ENCODE results near the gene RNF149.

DNA sequence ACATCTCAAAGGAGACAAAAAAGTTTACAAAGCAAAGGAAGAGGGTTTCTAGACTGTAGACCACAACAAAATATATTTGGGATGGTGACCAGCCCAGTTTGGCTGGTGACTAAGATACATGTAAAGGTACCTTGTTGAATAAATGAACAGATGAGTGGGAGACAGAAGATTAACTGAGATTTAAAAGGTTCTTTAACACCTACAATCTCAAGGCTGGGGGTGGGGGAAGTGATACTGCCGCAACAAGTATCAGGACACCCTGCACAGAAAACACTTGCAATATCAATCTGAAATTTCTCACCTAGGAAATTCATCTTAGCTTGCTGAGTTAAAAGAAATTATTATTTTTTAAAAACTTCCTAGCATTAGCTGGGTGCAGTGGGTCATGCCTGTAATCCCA, 8.3 kb downstream of the RNF149 start:
- TF ChIP-seq RNF2 (IDR thresholded peaks at IDR 0.05) (no peak), BRD4 (IDR thresholded peaks at IDR 0.05) (no peak), ZNF143 (CRISPR knock-in tag; IDR thresholded peaks at IDR 0.05) (no peak), MYC (IDR thresholded peaks at IDR 0.05; ENCODE audit: low read depth, low read length) (no peak), MYC (CRISPR knock-in tag; IDR thresholded peaks at IDR 0.05; ENCODE audit: borderline replicate concordance, low read depth) (no peak), IRF2 (CRISPR knock-in tag; IDR thresholded peaks at IDR 0.05) (no peak), ZFP36 (IDR thresholded peaks at IDR 0.05; ENCODE audit: low read depth, low read length, partially characterized antibody) (no peak), SP2 (IDR thresholded peaks at IDR 0.05; ENCODE audit: extremely low read depth, low read depth, low read length, poor library complexity, severe bottlenecking) (no peak), ZFX (CRISPR knock-in tag; IDR thresholded peaks at IDR 0.05) (no peak)
- TF ChIP-seq, protein P1, sequence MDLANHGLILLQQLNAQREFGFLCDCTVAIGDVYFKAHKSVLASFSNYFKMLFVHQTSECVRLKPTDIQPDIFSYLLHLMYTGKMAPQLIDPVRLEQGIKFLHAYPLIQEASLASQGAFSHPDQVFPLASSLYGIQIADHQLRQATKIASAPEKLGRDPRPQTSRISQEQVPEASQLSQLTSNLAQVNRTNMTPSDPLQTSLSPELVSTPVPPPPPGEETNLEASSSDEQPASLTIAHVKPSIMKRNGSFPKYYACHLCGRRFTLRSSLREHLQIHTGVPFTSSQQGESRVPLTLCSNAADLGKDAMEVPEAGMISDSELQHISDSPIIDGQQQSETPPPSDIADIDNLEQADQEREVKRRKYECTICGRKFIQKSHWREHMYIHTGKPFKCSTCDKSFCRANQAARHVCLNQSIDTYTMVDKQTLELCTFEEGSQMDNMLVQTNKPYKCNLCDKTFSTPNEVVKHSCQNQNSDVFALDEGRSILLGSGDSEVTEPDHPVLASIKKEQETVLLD (IDR thresholded peaks at IDR 0.05), result no peak
- TF ChIP-seq, protein P2, sequence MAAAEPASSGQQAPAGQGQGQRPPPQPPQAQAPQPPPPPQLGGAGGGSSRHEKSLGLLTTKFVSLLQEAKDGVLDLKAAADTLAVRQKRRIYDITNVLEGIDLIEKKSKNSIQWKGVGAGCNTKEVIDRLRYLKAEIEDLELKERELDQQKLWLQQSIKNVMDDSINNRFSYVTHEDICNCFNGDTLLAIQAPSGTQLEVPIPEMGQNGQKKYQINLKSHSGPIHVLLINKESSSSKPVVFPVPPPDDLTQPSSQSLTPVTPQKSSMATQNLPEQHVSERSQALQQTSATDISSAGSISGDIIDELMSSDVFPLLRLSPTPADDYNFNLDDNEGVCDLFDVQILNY (CRISPR knock-in tag; IDR thresholded peaks at IDR 0.05), result no peak
- TF ChIP-seq, protein P3, sequence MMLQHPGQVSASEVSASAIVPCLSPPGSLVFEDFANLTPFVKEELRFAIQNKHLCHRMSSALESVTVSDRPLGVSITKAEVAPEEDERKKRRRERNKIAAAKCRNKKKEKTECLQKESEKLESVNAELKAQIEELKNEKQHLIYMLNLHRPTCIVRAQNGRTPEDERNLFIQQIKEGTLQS (IDR thresholded peaks at IDR 0.05), result no peak
- TF ChIP-seq, protein P3 (CRISPR knock-in tag; conservative IDR thresholded peaks at IDR 0.05), result no peak
